Activated CD4-positive, alpha-beta T cell treated with anti-CD3 and anti-CD28 coated beads, Interleukin-2, amount 50 U/mL, for 24 hours (primary cell): ENCODE measurements around the gene RHBG.
A peak's percentile ranks its signal among the peaks of the same experiment; 100 is the strongest.
"Not testable (repeated sequence)": the region's sequence is repeated elsewhere in the genome, so short reads cannot be mapped to it uniquely, and the experiment has no call there.

Experiments
- DNase-seq, 2 donors: peaks; one replicate each; pipeline ENCODE4 v3.0.0-alpha.2; 2020; ENCODE audit warnings: low read depth in 1 of 2, low spot score in 1 of 2

Gene RHBG

DNA sequence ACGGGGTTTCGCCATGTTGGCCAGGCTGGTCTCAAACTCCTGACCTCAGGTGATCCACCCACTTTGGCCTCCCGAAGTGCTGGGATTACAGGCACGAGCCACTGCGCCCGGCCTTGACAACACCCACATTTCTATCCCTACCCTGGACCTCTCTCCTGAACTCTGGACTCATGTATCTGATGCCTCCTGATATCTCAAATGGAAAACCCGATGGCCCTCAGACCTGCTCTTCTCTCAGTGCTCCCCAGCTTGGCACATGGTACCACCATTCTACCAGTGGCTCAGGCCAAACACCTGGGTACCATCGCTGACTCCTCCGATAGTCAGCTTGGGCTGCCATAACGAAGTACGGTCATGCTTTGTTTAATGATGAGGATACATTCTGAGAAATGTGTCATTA, 8.5 kb upstream of the RHBG start:
- no peak for DNase-seq

GRCh38 chr1:156365754-156366153, 3.3 kb upstream of the RHBG start:
- no peak for DNase-seq

DNA sequence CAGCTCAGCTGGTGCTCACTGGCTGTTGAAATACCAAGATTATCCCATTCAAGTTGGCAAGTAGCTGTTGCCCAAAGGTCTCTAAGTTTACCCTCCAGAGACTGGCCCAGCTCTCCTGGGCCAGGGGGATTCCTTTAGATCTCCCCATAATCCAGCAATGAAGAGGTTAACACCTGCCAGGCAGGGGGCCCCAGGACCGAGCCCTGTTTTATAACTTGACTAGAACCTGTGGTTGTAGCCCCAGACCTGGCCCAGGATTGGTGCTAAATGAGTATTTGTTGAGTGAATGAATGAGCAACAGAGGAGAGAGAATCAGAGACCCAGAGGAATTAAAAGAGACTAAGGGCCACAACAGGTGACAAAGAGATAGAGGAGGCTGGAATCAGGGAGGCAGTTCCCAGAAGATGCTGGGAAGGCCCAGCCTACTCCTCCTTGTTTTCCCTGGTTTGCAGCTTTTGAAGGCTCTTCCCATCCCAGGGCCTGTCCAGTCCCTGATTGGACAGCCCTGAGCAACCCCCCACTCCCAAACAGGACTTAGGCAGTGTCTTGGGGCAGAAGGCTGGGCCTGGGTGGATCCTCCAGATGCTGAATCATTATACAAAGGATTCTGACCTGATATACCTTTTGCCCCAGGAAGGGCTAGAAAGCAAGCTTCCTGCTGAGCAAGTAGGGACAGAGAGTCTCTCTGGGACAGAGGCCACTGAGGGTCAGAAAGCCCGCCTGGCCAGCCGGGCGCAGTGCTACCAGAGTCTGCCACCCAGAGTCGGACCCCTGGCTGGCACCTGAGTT, 2.4 kb upstream of the RHBG start:
- DNase-seq, result no peak

GRCh38 chr1:156367383-156368156, 1.4 kb upstream of the RHBG start:
- no peak for DNase-seq

GRCh38 chr1:156368157-156368658, 803 bp upstream of the RHBG start:
- DNase-seq, result no peak

- DNase-seq, result not testable (repeated sequence)
Observed at GRCh38 chr1:156369685-156370286, 775 bp downstream of the RHBG start.

DNA sequence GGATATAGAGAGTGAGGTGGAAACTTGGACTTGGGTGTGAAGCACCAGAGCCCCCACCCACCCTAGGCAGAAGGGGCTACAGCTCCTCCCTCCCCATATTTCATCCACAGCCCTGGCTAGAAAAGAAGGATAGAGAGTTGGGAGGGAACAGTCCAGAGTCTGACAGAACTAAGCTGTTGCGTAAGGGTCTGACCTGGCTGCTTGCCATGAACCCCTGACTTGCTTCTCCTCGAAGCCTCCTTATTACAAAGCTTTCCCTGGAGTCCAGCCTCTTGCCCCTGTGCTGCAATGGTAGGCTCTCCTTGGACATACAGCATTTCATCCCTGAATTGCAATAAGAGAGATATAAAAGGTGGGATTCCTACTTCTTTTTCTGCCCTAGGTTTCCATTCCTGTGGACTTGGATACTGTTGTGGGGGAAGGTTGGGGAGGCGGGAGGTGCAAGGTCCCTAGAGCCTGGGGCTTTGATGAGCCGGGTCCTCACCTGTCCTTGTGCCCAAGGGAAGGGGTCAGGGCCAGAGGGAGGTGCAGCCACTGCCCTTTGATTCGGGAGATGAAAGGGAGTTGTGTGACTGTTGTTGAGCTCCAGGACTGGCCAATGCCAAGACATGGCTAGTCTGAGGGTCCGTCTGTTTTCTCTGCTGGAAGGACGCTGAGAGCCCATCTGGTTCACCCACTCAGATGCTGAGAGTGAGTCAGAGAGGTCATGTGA, 2.7 kb downstream of the RHBG start:
- DNase-seq, result no peak

GRCh38 chr1:156372265-156372586, 3.2 kb downstream of the RHBG start:
- DNase-seq, result no peak

DNA sequence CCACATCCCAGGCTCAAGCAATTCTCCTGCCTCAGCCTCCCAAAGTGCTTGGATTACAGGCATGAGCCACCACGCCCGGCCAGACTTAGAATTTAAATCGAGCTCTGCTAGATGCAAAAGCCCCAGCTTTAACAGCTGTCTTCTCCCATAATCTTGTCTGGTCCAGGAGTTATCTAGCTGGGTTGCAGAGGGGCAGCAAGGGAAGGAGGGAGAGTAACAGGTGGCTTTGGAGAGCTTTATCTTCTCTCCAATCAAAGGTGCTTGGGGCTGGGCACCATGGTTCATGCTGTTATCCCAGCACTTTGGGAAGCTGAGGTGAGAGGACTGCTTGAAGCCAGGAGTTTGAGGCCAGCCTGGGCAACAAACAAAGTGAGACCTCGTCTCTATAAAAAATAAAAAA, 3.9 kb downstream of the RHBG start:
- no peak for DNase-seq

DNA sequence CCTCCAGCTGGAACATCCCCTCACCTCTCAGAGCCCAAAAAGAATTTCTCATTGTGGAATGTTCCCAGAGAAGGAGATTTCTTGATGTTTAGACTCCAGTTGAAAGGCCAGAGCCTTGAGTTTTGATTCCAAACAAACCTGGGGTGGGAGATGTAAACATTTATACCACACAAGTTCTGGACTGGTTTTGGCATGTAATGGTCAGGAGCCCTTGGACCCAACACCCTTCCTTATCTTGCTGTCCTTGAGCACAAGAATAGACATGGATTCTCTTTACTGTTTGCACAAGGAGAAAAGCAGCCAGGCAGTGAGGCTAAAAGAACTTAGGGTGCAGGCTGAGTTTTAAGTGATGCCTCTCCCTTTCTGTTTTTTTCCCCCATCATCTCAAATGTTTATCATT, 4.5 kb downstream of the RHBG start:
- no peak for DNase-seq

DNA sequence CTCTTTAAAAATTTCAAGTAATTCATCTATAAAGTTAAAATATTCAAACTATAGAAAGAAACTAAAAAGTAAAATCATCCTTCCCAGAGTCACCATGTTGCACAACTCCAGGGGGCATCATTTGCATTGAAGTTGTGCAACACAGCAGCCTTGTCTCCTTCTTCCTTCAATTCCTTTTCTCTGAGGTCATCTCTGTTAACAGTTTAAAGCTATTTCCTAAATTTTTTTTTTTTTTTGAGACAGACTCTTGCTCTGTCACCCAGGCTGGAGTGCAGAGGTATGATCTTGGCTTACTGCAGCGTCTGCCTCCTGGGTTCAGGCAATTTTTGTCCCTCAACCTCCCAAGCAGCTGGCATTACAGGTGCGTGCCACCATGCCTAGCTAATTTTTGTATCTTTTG, 7.1 kb downstream of the RHBG start:
- no peak for DNase-seq

GRCh38 chr1:156376958-156377919, 8.2 kb downstream of the RHBG start:
- DNase-seq, result no peak

DNA sequence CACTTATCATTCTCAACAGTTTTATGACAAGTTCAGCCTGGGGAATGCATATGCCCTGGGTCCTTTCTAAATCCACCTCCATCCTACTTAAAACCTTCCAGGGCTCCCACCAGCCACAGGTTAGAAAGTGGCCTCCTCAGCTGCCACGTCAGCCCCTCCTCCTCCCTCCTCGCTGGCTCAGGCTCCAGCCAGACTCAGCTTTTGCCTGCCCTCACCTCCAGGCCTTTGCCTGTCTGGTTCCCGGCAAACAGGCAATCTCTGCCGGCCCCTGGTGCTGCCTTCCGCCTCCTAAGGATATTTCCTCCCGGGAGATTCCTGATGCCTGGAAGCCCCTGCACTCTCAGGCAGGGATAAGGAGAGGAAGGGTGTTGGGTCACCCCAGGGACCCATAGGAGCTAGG, 9.5 kb downstream of the RHBG start:
- DNase-seq, result no peak

DNA sequence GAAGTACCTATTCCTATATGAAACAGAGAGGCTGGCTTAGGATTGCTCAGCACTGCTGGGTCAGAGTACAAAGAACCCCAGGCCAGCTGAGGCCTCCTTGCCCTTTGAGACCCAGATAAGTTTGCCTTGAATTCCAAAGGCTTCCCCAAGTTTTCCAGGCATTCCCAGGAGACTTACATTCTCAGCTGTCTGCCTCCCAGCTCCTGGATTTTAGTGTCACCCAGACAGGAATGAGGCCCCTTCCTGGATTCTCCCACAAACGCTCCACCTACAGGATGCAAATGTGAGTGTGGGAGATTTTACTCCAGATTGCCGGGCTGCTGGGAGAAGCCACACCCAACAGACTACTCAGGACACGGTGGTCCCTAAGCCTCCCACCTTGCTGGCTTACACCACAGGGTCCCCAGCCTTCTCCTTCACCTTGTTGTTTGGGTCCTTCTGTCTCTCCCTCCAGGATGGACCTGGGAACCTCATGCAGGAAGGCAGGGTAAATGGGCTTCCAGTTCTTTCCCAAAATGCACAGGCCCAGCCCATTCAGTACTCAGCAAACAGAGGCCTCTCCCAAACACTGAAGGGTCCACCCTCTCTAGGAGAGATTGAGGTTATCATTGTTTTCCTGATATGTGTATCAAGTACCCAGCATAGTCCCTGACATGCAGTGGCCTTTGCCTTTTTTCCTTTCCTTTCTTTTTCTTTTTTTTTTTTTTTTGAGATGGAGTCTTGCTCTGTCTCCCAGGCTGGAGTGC, 10.6 kb downstream of the RHBG start:
- DNase-seq, result no peak

GRCh38 chr1:156382561-156382960, 13.6 kb downstream of the RHBG start:
- no peak for DNase-seq

DNA sequence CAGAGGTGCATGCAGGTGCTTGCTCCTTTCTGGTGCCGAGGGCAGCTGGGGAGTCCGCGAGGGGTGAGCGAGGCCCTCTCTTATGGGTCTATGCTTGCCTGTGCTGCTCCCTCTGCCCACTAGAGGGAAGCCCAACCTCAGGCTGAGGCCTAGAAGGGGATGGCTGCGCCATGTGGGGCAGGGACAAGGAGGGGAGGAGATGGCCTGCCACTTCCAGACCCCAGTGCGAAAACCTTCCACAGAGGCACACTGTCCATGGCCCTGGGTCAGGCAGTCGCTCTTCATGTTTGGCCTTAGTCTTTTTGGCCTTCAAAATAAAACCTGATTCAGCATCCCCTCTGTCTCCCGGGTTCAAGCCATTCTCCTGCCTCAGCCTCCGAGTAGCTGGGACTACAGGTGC, 14.0 kb downstream of the RHBG start:
- DNase-seq, result peak; percentile 27 to 53

DNA sequence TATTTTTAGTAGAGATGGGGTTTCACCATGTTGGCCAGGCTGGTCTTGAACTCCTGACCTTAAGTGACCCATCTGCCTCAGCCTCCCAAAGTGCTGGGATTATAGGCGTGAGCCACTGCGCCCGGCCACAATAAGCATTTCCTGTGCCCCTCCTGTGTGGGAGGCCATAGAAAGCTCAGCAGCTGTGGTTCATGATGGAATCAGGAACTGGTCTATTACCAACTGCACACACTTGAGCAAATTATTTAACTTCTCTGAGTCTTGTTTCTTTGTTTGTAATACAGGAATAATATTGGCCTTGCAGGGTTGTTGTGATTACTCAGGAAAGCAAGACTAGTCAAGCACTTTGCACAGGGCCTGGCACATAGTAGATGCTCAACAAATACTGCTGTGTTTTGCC, 15.0 kb downstream of the RHBG start:
- no peak for DNase-seq

- DNase-seq, result no peak
Observed at GRCh38 chr1:156384658-156385057, 15.6 kb downstream of the RHBG start.

- DNase-seq, result peak; percentile 61 to 65
Observed at GRCh38 chr1:156385534-156386031, 16.6 kb downstream of the RHBG start.
